ENCODE results near the gene CXXC1.
"Not testable (repeated sequence)": the region's sequence is repeated elsewhere in the genome, so short reads cannot be mapped to it uniquely, and the experiment has no call there.

- TF ChIP-seq CTCF (conservative IDR thresholded peaks at IDR 0.05); ZFX (IDR thresholded peaks at IDR 0.05): not testable (repeated sequence)
Measured at GRCh38 chr18:50308851-50309250, 21.4 kb upstream of the CXXC1 start.

Measured in C4-2B (cell line).